ENCODE measurements around the gene TPX2. TPM values are rescaled to one million over a fixed set of nuclear protein-coding genes. Genes with fewer than 3 reads are reported as not detected.

The TPX2 gene
- total and polyA plus RNA-seq, 2 donors (not counting 3 experiments of a cell fraction or from before 2014, with no cell fraction given), result 24.8 to 114 TPM

DNA sequence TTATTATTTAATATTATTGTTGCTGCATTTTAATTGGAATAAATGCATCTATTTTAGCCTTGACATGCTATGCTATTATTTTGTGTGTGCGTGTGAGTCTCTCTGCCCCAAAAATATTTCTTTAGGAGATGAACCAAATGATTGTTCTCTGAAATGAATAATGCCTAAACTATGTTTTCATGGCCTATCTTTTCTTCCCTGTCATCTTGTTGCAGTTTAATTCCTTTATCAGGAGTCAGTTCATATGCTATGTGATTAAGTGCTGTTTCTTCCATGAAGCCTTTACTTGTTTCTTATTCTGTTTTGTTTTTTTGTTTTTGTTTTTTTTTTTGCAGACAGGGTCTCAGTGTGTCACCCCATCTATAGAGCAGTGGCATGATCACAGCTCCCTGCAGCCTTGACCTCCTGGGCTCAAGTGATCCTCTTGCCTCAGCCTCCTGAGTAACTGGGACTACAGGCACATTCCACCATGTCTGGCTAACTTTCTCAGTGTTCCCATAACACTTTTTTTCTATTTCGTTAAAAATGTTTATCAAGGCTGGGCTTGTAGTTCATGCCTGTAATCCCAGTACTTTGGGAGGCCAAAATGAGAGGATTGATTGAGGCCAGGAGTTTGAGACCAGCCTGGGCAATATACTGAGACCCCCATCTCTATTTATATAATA, 25.7 kb downstream of the TPX2 start:
- no peaks in the 10 kb centered on the region for H4K20me1 ChIP-seq (replicated peaks; ENCODE audit: control insufficient read depth, extremely low read depth, insufficient read depth, low read length)

DNA sequence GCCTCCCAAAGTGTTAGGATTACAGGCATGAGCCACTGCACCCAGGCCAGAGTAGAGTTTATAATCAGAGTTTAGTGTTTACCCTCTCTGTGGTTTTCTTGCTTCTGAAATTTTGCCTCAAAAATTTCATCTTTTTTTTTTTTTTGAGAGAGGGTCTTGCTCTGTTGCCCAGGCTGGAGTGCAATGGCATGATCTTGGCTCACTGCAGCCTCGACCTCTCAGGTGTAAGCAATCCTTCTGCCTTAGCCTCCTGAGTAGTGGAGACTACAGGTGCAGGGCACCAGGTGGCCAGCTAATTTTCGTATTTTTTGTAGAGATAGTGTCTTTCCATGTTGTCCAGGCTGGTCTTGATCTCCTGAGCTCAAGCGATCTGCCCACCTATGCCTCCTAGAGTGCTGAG, 28.7 kb downstream of the TPX2 start:
- BruUV-seq (replicated peaks), result no TSS peak
- POLR2A ChIA-PET, result interaction anchor here (0.6 kb wide), 1 partner anchor 7 kb away, joined by 3 read pairs; no protein-coding TSS in a partner anchor
- CTCF ChIA-PET, result no interaction called here
- H3K36me3 ChIP-seq (ENCODE audit: control insufficient read depth in 2 of 2, extremely low read depth in 1 of 2, insufficient read depth in 2 of 2, low read length in 2 of 2), result peaks cover 0 to 15% of the 10 kb centered on the region in 2 experiments
- no peak overlapping the region for H3K4me2 ChIP-seq (ENCODE audit: insufficient read depth, low read length)
- H3K79me2 ChIP-seq (ENCODE audit: control insufficient read depth, insufficient read depth, low read length), result peaks cover 38% of the 10 kb centered on the region
- no peak overlapping the region for H3K4me3 ChIP-seq (replicated peaks in 1 of 3; ENCODE audit: insufficient read depth in 1 of 3, low read depth in 1 of 3, low read length in 3 of 3)
- DNase-seq (ENCODE audit: low read depth, low spot score), result no peak
- no peaks in the 10 kb centered on the region for H3K4me1 ChIP-seq (ENCODE audit: control insufficient read depth, extremely low read depth, insufficient read depth, low read length)
- TF ChIP-seq POLR2AphosphoS5 (IDR thresholded peaks at IDR 0.05; ENCODE audit: insufficient read depth, low read depth, low read length) (no peak), FOS (IDR thresholded peaks at IDR 0.05; ENCODE audit: borderline replicate concordance, insufficient read depth, low read length) (no peak), EZH2 (IDR thresholded peaks at IDR 0.05; ENCODE audit: borderline replicate concordance, low read depth, low read length, severe bottlenecking) (no peak), POLR2A (IDR thresholded peaks at IDR 0.05; ENCODE audit: low read depth, low read length) (no peak), MYC (IDR thresholded peaks at IDR 0.05; ENCODE audit: low read depth, low read length) (no peak), GATA2 (IDR thresholded peaks at IDR 0.05; ENCODE audit: insufficient read depth, insufficient read length, low read depth, low read length) (no peak), JUN (IDR thresholded peaks at IDR 0.05; ENCODE audit: borderline replicate concordance, insufficient read depth, insufficient read length, low read depth) (no peak)
- TF ChIP-seq, protein P1, sequence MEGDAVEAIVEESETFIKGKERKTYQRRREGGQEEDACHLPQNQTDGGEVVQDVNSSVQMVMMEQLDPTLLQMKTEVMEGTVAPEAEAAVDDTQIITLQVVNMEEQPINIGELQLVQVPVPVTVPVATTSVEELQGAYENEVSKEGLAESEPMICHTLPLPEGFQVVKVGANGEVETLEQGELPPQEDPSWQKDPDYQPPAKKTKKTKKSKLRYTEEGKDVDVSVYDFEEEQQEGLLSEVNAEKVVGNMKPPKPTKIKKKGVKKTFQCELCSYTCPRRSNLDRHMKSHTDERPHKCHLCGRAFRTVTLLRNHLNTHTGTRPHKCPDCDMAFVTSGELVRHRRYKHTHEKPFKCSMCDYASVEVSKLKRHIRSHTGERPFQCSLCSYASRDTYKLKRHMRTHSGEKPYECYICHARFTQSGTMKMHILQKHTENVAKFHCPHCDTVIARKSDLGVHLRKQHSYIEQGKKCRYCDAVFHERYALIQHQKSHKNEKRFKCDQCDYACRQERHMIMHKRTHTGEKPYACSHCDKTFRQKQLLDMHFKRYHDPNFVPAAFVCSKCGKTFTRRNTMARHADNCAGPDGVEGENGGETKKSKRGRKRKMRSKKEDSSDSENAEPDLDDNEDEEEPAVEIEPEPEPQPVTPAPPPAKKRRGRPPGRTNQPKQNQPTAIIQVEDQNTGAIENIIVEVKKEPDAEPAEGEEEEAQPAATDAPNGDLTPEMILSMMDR (IDR thresholded peaks at IDR 0.05; ENCODE audit: extremely low read depth in 1 of 2, insufficient read depth in 1 of 2, low read depth in 1 of 2, low read length in 2 of 2), result no peak
- TF ChIP-seq, protein P2, sequence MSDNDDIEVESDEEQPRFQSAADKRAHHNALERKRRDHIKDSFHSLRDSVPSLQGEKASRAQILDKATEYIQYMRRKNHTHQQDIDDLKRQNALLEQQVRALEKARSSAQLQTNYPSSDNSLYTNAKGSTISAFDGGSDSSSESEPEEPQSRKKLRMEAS (IDR thresholded peaks at IDR 0.05; ENCODE audit: insufficient read depth, insufficient read length), result no peak
- no peak overlapping the region for H3K27ac ChIP-seq (ENCODE audit: insufficient read depth, low read depth, low read length)
- no peaks in the 10 kb centered on the region for H3K9me3 ChIP-seq (replicated peaks; ENCODE audit: control insufficient read depth, insufficient read depth, low read length)
- no peak overlapping the region for H2AFZ ChIP-seq (ENCODE audit: low read depth, low read length)
- dilution Hi-C loops (cut with MboI; ENCODE audit: extremely low pct_ligation_motif_present, low sequenced_read_pairs) (no loop called here), intact Hi-C loops (cut with micrococcal nuclease) (no loop called here)
- H4K20me1 ChIP-seq (replicated peaks; ENCODE audit: control insufficient read depth, extremely low read depth, insufficient read depth, low read length), result no peaks in the 10 kb centered on the region
- no peaks in the 10 kb centered on the region for H3K27me3 ChIP-seq (ENCODE audit: control insufficient read depth in 2 of 2, insufficient read depth in 2 of 2, low read length in 2 of 2)
- H3K9me1 ChIP-seq (replicated peaks; ENCODE audit: control insufficient read depth, extremely low read depth, insufficient read depth, low read length), result no peaks in the 10 kb centered on the region
- no peak for FAIRE-seq
- H3K9ac ChIP-seq (replicated peaks; ENCODE audit: extremely low read depth, insufficient read depth, low read length), result no peak overlapping the region

More for the DNA sequence above, 25.7 kb downstream of the TPX2 start:
- Histone ChIP-seq H3K4me2 (ENCODE audit: insufficient read depth, low read length) (no peak overlapping the region), H3K9me3 (replicated peaks; ENCODE audit: control insufficient read depth, insufficient read depth, low read length) (no peaks in the 10 kb centered on the region), H3K9me1 (replicated peaks; ENCODE audit: control insufficient read depth, extremely low read depth, insufficient read depth, low read length) (no peaks in the 10 kb centered on the region), H3K27me3 (ENCODE audit: control insufficient read depth in 2 of 2, insufficient read depth in 2 of 2, low read length in 2 of 2) (no peaks in the 10 kb centered on the region), H3K27ac (ENCODE audit: insufficient read depth, low read depth, low read length) (no peak overlapping the region), H3K79me2 (ENCODE audit: control insufficient read depth, insufficient read depth, low read length) (peaks cover 61% of the 10 kb centered on the region), H3K4me1 (ENCODE audit: control insufficient read depth, extremely low read depth, insufficient read depth, low read length) (no peaks in the 10 kb centered on the region), H2AFZ (ENCODE audit: low read depth, low read length) (no peak overlapping the region), H3K9ac (replicated peaks; ENCODE audit: extremely low read depth, insufficient read depth, low read length) (no peak overlapping the region), H3K4me3 (replicated peaks in 1 of 3; ENCODE audit: insufficient read depth in 1 of 3, low read depth in 1 of 3, low read length in 3 of 3) (no peak overlapping the region), H3K36me3 (ENCODE audit: control insufficient read depth in 2 of 2, extremely low read depth in 1 of 2, insufficient read depth in 2 of 2, low read length in 2 of 2) (peaks cover 0 to 4% of the 10 kb centered on the region in 2 experiments)
- intact Hi-C loops (cut with micrococcal nuclease), result loop anchor here (5.0 kb wide), 1 partner anchor 33 kb away; no protein-coding TSS in a partner anchor
- ChIA-PET CTCF (no interaction called here), POLR2A (no interaction called here)
- dilution Hi-C loops (cut with MboI; ENCODE audit: extremely low pct_ligation_motif_present, low sequenced_read_pairs), result no loop called here
- FAIRE-seq, result no peak
- TF ChIP-seq FOS (IDR thresholded peaks at IDR 0.05; ENCODE audit: borderline replicate concordance, insufficient read depth, low read length) (no peak), POLR2AphosphoS5 (IDR thresholded peaks at IDR 0.05; ENCODE audit: insufficient read depth, low read depth, low read length) (no peak), POLR2A (IDR thresholded peaks at IDR 0.05; ENCODE audit: low read depth, low read length) (no peak)
- TF ChIP-seq, protein P2 (IDR thresholded peaks at IDR 0.05; ENCODE audit: insufficient read depth, insufficient read length), result no peak
- BruUV-seq (replicated peaks), result no TSS peak
- DNase-seq (ENCODE audit: low read depth, low spot score), result no peak

Measured in endothelial cell of umbilical vein (primary cell).